GDM1 (cell line): ENCODE results near the gene CAMP.

Experiments used
- DNase-seq: peaks from one replicate; lab custom pipeline; 2025; lab: John Stamatoyannopoulos, UW

Gene CAMP

DNA sequence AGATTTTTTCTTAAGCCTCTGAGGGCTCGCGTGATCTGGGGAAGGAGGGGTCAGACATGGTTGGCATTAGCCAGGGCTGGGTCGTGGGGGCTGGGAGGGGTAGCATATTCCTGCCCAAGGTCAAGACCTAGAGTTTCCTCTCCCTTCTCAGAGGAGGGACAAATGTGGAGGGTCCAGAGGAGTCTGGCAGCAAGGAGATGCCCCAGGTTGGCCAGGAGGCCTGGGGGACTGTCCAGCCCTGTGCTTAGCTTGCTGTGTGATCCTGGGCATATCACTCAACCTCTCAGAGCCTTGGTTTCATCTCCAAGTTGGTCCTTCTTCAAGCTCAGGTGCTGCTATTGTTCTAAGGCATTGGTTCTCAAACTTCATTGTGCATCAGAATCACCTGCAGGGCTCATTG, 9.1 kb upstream of the CAMP start:
- no peak for DNase-seq

DNA sequence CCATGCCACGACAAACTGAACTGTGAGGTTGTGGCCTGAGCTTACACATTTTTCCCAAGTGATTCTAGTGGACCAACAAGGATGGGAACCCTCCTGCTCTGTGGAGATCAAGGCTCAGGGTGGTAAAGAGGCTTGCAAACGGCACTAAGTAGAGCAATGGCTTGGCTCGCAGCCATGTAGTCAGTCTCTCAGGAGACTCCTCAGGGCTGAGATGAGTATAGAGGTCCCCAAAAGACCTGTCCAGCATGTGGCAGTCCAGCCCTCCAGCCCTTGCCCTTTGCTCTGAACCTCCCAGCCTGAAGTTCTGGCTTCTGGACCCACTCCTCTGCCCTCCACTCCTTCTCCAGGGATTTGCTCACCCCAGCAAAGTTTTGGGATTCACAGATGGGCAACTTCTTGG, 8.3 kb upstream of the CAMP start:
- DNase-seq = no peak

DNA sequence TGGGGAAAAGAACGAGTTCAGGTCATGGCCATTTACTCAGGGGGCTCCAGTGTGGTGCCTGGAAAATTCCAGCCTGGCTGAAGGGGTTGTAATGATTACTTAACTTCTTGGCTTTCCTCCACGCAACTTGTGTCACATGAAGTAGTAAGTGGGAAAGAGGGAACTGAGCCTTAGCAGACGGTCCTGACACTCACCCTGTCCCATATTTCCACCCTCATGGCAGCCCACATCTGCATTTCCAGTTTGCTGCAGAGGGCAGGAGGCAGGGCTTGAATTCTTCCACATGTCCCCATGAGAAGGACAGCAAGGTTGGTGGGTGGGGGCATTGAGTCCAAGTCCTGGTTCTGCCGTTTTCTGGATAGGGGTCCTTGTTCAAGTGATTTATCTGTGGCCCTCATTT, 7.8 kb upstream of the CAMP start:
- no peak for DNase-seq

DNA sequence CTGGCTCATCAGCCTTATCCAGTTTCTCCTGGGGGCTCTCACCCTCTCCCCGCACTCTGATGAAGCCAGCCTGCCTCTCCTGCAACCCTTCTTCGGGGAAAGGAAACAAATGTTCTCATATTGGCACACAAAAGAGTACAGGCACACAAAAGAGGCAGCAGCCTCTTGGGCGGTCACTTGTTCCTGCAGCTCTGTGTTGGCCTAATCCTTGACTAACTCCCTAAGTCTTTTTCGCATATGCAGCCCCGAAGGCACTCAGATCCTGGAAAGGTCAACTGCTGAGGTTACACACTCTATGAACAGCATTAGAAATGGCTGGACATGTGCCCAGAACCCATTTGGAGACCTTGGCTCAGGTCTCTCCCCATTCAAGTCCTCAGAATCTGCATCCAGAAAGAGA, 7.4 kb upstream of the CAMP start:
- no peak for DNase-seq

DNA sequence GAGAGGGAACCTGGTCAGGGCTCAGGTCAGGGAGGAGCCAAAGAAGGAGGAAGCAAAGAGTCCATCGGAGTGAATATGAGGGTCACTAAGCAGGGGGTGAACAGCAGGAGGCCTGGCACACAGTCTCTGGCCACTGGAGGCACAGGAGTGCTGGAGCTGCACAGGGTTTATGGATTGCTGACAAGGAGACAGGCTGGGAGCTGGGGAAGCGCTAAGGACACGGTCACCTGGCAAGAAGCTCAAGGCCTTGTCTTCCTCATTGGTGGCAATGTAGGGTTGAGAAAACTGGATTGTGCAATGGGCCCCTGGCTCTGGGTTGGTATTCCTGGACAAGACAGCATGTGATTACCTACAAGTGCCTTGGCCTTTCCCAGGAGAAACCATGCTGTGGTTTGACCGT, 5.8 kb upstream of the CAMP start:
- DNase-seq = no peak

DNA sequence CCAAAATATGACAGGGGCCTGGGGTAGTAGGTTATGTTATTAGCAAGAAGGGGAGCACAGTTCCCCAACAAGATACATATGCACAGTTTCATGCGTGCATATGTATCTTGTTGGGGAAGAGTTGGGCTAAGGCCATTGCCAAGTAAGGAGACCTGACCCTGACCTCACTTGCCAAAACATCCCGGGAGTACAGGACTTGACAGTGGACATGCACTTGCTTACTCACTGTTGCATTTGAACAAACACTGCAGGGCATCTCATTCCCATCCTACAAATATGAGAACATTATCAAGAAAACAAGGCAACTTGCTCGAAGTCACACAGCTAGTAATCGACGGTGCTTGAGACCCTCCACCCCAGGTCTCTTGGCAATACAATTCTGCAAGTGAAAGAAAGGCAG, 4.8 kb upstream of the CAMP start:
- DNase-seq = no peak

DNA sequence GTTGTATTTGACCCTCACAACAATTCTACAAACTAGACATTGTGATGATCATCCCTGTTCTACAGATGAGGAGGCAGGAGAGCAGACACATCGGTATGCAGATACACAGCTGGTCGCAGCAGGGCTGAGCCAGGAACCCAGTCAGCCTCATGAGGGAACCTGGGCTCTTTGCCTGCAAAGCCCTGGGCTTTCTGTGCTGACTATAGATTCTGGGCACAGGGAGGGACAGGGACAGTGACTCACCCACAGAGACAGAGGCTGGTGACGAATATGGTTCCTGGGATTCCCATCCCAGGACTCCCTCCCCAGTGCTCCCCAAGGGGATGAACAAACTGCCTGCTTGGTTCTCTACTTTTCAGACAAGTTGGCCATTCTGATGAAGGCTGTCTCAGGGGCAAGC, 3.8 kb upstream of the CAMP start:
- DNase-seq = no peak

DNA sequence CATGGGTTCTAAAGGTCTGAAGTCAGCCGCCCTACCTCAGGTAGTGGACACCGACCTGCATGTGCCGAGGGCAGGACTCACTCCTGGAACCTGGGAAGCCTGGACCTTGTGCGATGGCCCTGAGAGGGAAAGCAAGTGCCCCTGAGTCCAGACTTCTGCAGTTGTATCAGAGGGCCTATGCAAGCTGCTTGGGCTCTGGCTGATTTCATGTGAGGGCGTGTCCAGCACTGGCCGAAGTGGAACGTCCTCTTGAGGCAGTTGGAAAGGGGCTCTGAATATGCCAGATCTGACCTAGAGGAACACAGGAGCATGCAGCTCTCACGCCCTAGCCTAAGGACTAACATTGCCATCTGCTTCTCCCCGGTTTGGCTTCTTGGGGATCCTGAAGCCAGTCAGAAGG, 2.5 kb upstream of the CAMP start:
- no peak for DNase-seq

DNA sequence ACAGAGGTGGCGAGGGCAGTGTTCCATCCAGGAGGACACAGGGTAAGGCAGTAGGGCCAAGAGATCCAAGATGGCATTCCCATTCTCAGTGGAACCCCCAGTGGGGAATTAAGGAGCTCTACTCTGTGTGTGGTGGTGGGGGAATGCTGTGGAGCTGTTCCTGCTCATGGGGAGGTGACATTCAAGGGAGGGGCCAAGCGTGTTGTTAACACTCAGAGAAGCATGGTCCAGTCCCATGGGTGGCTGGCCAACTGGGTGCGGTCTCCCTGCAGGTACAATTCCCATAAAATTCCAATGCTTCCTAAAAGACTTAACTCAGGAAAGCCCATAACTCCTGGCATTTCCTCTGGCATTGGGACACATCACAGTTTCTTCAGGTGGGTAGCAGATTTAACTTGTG, 2.3 kb downstream of the CAMP start:
- DNase-seq = no peak

DNA sequence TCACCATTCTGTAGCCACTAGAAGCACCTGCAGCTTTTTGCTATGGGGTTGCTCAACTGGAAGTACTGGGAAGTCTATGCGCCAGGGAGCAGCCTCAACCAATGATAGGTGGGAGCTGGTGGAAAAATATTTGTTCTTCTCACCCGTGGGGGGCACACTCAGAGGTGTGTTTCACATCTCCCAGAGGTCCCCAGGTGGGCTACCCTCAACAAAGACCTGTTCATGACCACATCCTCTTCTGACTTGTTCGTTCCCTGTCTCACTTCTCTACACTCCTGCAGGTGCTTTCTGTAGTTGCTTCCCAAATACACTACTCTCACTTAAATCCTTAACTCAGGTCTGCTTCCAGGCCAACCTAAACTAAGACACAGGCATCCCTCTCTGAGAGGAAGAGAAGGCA, 3.6 kb downstream of the CAMP start:
- DNase-seq = no peak

DNA sequence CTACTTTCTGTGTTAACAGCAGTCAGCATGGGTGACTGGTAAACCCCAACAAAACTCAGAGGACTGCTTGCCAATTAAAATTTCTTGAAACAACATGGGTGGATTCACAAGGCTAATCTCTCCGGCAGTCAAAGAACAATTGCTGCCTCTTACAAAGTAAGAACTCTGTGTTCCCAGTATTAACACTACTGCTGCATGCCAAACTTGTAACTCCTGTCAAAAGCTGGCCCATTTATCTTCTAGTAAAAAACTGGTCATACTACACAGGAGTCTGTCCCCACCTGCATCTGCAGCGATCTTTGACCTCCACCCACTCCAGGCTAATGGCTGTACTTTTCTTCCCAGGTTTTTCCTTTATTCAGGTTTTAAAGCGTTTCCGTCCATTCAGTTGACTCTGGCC, 8.9 kb downstream of the CAMP start:
- DNase-seq = no peak

DNA sequence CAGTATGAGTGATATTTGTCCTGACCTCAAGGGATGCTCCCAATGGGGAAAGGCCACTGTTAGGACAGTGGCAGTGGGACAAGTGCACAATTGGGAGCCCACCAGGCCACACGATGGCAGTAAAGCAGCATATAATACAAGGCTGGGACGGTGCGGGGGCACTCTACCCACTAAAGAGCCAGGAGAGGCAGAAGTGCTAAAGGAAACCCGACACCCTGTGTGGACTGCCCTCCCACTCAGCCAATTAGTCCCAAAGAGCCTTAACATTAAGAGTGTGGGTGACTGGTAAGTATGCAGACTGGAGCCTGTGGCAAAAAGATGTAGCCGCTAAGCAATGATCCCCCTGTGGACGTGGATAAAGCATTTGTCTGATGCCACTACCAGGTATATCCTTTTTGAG, 9.4 kb downstream of the CAMP start:
- peak; percentile 58 for DNase-seq

DNA sequence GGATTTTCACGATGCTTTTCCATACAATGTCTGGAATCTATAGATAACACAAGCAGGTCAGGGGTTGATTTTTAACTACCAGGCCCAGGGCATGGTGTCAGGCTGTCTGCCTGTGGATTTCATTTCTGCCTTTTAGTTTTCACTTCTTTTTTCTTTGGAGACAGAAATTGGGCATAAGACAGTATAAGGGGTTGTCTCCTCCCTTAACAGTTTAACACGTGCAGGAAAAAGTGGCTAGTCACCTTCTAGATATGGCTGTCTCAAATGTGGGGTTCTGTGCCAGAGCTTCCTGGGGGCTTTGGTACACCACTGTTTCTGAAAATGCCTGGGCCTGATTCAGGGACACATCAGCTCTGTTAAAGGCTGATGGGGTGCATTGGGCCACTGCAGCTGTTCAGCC, 10.2 kb downstream of the CAMP start:
- no peak for DNase-seq

DNA sequence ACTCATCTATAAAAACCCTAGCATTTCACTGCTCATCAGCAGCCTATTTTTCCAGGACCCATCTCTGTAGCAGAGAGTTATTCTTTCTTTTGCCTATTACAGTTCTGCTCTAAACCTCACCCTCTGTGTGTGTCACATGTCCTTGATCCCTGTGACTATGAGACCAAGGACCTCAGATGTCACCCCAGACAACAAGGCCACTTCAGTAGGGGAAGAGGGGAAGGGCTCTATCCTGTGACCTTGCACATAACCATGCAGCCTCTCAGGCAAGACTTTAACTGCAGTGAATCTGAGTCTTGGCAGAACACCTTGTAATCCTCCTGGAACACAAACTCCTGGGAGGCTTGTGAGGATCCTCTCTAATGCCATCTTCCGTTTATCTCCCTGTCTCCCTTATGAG, 13.2 kb downstream of the CAMP start:
- DNase-seq = no peak

DNA sequence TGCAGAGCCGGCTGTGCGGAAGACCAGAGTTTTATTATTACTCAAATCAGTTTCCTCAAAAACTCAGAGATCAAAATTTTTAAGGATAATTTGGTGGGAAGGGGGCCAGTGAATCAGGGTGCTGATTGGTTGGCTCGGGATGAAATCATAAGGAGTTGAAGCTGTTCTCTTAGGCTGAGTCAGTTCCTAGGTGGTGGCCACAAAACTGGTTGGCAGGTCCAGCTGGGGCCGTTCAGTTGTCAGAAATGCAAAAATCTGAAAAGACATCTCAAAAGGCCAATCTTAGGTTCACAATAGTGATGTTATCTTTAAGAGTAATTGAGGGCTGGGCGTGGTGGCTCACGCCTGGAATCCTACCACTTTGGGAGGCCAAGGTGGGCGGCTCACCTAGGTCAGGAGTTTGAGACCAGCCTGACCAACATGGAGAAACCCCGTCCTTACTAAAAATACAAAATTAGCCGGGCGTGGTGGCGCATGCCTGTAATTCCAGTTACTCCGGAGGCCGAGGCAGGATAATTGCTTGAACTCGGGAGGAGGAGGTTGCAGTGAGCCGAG, 15.3 kb downstream of the CAMP start:
- no peak for DNase-seq

DNA sequence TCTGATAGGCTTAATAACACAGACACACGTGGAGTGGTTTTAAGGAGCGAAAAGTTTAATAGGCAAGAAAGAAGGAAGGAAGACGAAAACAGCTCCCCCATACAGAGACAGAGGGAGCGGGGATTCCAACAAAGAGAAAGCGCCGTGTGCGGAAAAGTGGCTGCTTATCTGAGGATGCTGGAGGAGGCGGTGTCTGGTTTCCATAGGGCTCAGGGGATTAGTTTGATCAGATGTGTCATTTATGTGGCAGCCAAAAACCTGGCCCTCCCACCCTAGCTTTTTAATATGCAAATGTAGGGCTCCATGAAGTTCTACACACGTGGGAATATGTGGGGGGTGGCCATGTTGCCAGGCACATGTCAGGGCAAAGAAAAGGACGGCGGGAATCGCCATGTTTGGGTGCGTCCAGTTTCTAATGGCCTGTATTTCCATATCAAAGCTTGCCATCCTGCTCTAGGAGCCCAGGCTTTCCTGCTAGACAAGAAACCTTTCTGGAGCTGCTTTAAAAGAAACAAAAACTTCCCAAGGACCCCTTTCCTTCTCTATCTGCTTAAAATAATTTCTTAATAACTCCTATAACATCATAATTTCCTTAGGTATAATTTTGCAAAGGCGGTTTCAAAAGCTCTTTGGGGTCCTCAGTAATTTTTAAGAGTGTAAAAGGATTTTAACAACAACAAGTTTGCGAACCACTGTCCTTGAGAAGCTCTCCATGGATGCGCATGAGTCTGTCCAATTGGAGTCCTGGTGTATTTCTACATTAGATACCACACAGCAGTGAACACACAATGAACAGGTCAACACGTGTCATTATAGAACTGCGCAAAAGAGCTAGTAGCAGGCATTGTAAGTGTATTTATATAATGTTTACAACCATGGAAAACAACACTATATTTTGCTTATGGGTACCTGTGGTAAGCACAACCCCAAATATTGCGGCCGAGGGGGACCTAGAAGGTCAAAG, 17.0 kb downstream of the CAMP start:
- DNase-seq = no peak

DNA sequence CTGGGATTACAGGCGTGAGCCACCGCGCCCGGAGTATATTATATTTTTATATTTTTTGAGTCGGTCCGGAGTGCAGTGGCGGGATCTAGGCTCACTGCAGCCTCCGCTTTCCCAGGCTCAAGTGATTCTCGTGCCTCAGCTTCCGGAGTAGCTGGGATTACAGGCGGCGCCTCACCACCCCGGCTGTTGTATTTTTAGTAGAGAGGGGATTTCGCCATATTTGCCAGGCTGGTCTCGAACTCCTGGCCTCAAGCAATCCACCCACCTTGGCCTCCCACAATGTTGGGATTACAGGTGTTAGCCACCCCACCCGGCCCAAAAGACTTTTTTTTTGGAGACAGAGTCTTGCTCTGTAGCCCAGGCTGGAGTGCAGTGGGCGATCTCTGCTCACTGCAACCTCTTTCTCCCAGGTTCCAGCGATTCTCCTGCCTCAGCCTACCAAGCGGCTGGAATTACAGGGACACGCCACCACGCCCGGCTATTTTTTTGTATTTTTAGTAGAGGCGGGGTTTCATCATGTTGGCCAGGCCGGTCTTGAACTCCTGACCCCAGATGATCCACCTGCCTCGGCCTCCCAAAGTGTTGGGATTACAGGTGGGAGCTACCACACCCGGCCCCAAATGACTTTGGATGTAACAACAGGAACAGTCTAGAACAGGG, 18.6 kb downstream of the CAMP start:
- no peak for DNase-seq

DNA sequence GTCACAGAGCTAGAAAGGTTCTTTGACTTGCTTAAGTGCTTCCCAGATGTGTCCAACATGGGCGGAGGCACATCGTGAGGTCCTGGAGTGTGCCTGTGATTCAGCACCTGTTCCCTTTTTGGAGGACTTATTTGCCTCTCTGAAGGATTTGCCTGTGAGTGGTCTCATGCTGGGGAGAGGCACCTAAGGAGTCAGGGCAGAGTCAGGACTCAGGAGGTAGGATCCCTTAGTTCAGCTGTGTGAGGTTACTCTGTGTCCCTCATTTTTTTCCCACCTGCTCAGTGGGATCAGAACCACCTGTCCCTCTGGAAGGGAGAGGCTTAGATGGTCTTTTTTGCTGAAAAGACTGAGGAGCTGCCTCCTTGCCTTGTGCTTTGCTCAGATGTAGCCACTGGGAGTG, 20.6 kb downstream of the CAMP start:
- no peak for DNase-seq

DNA sequence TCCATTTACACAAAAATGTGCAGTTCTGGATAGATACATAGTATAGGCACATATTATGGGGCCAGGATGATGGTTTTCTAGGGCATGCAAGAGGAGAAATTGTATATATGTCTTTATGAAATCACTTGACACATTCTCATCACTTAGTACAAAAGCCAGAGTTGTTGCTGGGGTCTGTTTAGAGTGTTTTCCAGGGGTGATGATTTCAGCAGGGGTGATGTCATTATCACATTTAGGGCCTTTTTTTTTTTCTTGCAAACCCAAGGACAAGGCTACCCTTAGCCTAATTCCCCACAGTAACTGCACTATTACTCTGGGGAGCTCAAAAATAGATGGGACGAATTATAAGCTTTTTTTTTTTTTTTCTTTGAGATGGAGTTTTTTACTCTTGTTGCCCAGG, 21.2 kb downstream of the CAMP start:
- DNase-seq = no peak

DNA sequence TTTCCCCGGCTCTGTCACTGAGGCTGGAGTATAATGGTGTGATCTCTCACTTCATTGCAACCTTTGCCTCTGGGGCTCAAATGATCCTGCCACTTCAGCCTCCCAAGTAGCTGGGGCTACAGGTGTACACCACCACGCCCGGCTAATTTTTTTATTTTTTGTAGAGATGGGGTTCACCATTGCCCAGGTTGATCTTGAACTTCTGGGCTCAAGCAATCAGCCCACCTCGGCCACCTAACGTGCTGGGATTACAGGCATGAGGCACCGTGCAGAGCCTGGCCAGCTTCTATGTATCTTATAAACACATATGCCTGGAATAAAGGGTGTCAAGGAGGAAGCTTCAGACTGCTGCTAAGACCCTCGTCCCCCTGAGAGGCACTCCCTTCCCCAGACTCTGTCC, 21.8 kb downstream of the CAMP start:
- DNase-seq = no peak

DNA sequence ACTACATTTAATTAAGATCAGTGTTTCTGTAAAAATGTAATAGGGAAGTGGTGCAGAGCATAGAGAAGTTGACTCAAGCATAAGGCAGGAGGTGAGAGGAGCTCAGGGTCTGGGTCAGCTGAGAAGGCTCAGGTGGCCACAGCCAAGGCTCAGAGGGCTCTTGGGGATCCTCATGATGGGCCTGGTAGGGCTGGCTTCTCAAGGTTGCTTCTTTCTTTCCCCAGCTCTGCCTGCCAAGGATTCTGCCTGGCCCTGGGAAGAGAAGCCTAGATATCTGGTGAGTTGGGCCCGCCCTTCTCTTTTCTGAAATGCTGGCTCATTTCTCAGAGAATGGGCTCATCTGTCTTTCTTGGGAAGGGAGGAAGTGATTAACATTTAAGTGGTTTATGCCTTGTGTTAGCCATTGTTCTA, 24.1 kb downstream of the CAMP start:
- DNase-seq = peak; percentile 20

DNA sequence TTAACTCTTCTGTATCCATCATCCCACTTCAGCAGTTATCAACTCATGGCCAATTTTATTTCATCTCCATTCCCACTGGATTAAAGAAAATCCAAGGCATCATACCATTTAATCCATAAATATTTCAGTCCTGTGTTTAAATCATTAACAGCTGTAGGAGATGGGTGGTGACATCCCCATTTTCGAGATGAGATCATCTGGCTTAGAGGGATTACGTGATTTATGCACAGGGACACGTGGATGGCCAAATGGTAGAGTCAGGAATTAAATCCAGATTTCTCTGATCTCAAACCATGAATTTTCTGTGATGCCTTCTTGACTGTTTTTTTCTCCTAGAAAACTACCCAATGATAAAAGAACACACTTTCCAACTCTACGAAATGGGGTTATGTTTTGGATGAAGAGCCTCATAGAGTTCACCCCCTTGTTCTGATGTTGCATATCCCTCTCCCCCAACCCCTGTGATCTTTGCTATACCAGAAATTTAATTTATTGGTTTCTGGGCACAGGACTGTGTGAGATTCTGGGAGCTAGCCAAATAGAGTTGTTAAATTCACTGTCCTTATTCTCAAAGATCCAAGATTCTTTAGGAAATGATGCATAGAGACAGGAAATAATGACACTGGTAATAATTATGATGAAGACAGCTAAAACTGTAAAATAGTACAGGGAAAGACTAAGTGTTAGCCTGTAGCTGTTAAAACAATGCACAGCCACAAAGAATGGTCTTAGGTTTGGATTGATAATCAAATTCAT, 25.0 kb downstream of the CAMP start:
- DNase-seq = no peak

DNA sequence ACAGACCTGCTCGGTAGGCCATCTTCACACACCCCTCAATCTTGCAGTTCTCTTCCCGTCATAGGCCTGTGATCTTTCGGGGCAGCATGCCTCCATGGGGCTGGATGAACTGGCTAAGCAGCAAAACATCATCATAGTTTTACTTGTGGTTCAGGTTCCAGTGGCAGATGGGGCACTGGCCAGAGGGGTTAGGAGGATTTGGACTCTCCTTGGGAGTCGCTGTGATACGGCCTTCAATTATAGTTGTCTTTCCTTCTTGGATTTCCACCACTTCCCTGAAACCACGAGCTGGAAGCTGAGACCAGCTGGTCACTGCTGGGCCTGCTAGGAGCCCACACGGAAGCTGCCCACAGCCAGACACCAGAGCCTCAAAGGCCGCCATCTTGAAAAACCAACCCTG, 33.3 kb downstream of the CAMP start:
- no peak for DNase-seq
